Right lobe of liver (tissue), 4 donors: ENCODE results near the gene HHAT.

ENCODE experiments used
- CTCF ChIP-seq, 4 donors: fragments of 200-600 bp in 3 of 4; fragments of 450-650 bp in 1 of 4; IDR thresholded peaks; one replicate each; pipeline versions ENCODE4 v1.5.1 to v1.8.0; 2016 to 2022; ENCODE audit warnings: antibody characterized with exemption in 4 of 4, mild to moderate bottlenecking in 2 of 4
- POLR2A ChIP-seq: fragments of 450-650 bp; IDR thresholded peaks from one replicate; pipeline ENCODE4 v1.6.1; 2017; ENCODE audit warnings: antibody characterized with exemption, mild to moderate bottlenecking
- donor health status: DM: no; HTN: no; CAD: no.
- donor health status: DM: no; HTN: no; CAD: no.
- donor health status: DM: no; HTN: yes; CAD: no.

- TF ChIP-seq CTCF (IDR thresholded peaks at IDR 0.05), result no peak
- TF ChIP-seq POLR2A, result no peak
Measured at GRCh38 chr1:210695026-210695425, 366.3 kb downstream of the HHAT start.
